HUES6 (cell line): ENCODE data around the gene TNFRSF14.

Experiments used
- H3K27ac ChIP-seq: 2 replicates; pipeline ENCODE4 v1.7.0; 2013; ENCODE audit warnings: low read depth, mild to moderate bottlenecking, low read length, inconsistent platforms
- H3K27me3 ChIP-seq: 2 replicates; pipeline ENCODE4 v1.6.1; 2013; ENCODE audit warnings: low read length; ENCODE audit not compliant: control insufficient read depth, insufficient read depth
- H3K36me3 ChIP-seq: 2 replicates; pipeline ENCODE4 v1.6.1; 2013; ENCODE audit warnings: low read length; ENCODE audit not compliant: control insufficient read depth, insufficient read depth
- H3K4me1 ChIP-seq: 2 replicates; pipeline ENCODE4 v1.6.1; 2013; ENCODE audit warnings: low read length; ENCODE audit not compliant: control insufficient read depth, insufficient read depth
- H3K4me3 ChIP-seq: 2 replicates; pipeline ENCODE4 v1.5.1; 2013; ENCODE audit warnings: low read depth, low read length
- H3K9ac ChIP-seq: one replicate; pipeline ENCODE4 v1.6.1; 2013; ENCODE audit warnings: mild to moderate bottlenecking, low read length
- H3K9me3 ChIP-seq: 2 replicates; pipeline ENCODE4 v1.6.1; 2013; ENCODE audit warnings: low read depth, low read length; ENCODE audit not compliant: control insufficient read depth, insufficient read depth

The TNFRSF14 gene

GRCh38 chr1:2556277-2556677, at the start of gene TNFRSF14:
TNFRSF14 (plus strand) TSS chr1:2556371; CDS start chr1:2556665, 294 bp downstream.
- Histone ChIP-seq H3K4me1 (peaks cover 10% of the 10 kb centered on the region), H3K9me3 (no peaks in the 10 kb centered on the region), H3K27ac (0 out of 2 replicates have a peak within 1 kb of the TSS, but pooled peaks have one; percentile 14), H3K27me3 (no peaks in the 10 kb centered on the region), H3K9ac (no peak within 1 kb of the TSS), H3K4me3 (no peak within 1 kb of the TSS), H3K36me3 (no peaks in the 10 kb centered on the region)

DNA sequence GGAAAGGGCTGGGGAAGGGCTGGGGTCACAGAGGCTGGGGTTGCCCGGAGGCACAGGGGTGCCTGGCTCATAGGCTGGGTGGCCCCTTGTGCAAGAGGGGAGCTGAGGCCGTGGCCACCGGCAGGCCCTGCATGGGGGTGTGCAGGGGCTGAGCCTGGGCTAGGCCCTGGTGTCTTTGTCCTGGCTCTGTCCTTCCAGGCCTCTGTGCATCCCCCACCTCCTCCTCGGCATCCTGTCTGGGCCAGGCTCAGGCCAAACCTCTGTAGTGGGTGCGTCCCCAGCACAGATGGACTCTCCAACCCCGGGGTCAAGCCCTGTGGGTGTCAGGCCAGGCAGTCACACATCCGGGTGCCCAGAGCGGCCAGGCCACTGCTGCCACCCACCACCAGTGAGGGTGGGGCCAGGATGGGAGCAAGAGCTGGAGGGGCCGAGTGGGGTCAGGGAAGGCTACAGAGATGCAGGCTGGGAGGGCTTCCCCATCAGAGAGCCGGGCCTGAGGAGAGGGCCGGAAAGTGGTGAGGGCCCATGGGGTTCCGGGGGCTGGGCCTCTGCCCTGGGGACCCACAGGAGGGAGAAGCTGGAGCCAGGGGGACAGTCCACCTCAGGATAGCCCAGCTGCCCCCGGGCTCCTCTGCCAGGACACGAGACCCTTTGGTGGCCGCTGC, 49.1 kb upstream of the TNFRSF14 start:
- Histone ChIP-seq H3K4me1 (no peaks in the 10 kb centered on the region), H3K27me3 (no peaks in the 10 kb centered on the region), H3K9me3 (no peaks in the 10 kb centered on the region), H3K4me3 (no peak overlapping the region), H3K9ac (no peak overlapping the region), H3K36me3 (peaks cover 42% of the 10 kb centered on the region), H3K27ac (no peak overlapping the region)

GRCh38 chr1:2507744-2508155, 48.4 kb upstream of the TNFRSF14 start:
- Histone ChIP-seq H3K27me3 (no peaks in the 10 kb centered on the region), H3K9me3 (no peaks in the 10 kb centered on the region), H3K36me3 (peaks cover 49% of the 10 kb centered on the region), H3K27ac (no peak overlapping the region), H3K4me1 (no peaks in the 10 kb centered on the region), H3K9ac (no peak overlapping the region), H3K4me3 (no peak overlapping the region)

DNA sequence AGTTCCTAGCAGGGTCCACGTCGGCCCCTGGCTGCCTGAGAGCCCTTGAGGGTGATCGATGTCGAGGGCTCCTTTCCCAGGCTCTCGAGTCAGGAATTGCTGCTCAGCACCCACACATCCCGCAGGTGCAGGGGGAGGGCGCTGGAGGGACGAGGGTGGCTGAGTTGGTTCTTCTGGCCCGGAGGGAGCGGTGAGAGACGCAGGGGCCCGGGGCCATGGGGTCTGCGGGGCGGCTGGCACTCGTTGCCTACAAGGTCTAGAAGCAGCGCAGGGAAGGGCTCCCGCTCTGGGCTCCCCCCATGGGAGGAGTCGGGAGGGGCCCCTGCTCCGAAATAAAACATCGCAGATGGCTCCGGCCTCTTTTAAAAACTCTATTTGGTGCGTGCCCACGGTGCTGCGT, 48.0 kb upstream of the TNFRSF14 start:
- Histone ChIP-seq H3K9me3 (no peaks in the 10 kb centered on the region), H3K36me3 (peaks cover 54% of the 10 kb centered on the region), H3K9ac (no peak overlapping the region), H3K4me1 (no peaks in the 10 kb centered on the region), H3K4me3 (no peak overlapping the region), H3K27ac (no peak overlapping the region), H3K27me3 (no peaks in the 10 kb centered on the region)

GRCh38 chr1:2508751-2509150, 47.4 kb upstream of the TNFRSF14 start:
- Histone ChIP-seq H3K9ac (no peak overlapping the region), H3K36me3 (peaks cover 59% of the 10 kb centered on the region), H3K4me1 (no peaks in the 10 kb centered on the region), H3K27ac (no peak overlapping the region), H3K27me3 (no peaks in the 10 kb centered on the region), H3K4me3 (no peak overlapping the region), H3K9me3 (no peaks in the 10 kb centered on the region)

DNA sequence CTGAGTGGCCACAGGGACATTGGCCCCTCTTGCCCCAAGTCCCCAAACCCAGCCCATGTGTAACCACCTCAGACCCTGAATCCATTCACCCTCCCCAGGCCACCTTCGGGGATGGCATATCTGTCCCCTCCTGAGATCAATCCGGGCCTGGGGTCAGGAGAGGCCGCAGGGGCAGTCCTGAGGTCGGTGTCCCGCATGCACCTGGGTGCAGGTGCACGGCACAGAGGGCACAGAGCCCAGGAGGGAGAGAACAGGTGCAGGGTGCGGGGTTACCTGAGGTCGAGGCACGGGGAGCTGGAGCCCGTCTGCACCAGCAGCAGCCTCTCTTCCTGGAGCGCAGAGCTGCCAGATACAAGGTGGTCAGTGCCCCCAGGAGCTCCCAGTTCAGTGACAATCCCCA, 46.6 kb upstream of the TNFRSF14 start:
- no peak overlapping the region for H3K4me3 ChIP-seq
- H3K9ac ChIP-seq, result no peak overlapping the region
- H3K9me3 ChIP-seq, result no peaks in the 10 kb centered on the region
- no peaks in the 10 kb centered on the region for H3K27me3 ChIP-seq
- H3K27ac ChIP-seq, result no peak overlapping the region
- H3K4me1 ChIP-seq, result no peaks in the 10 kb centered on the region
- peaks cover 66% of the 10 kb centered on the region for H3K36me3 ChIP-seq

DNA sequence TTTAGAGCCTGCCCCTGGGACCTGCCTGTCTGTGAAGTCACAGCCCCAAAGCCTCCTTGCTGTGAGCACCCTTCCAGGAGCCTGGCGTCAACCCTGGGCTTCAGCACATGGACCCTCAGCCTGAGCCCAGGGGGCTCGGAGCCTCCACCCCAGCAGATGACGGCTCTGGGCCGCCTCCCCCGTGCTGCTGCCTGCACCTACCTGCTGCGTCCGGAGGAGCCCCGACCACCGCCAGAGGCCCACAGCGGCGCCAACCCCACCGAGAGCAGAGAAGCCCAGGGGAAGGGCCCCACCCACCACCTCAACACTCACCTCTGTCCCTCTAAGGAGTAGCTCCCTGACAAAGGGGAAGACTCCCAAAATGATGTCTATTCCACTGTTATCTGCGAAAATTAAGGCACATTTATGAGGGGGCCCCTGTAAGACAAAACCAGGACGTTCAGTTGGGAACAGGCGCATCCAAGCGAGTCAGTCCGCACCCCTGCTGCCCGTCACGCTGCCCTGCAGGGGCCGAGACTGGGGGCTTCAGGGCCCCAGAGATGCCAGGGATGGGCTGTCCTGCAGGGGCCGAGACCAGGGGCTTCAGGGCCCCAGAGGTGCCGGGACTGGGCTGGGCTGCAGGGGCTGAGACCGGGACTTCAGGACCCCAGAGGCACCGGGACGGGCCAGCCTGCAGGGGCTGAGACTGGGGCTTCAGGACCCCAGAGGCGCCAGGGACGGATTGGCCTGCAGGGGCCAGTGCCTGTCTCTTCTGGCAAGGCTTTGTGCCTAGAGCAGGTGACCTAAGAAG, 45.6 kb upstream of the TNFRSF14 start:
- Histone ChIP-seq H3K4me3 (no peak overlapping the region), H3K27me3 (no peaks in the 10 kb centered on the region), H3K9me3 (no peaks in the 10 kb centered on the region), H3K27ac (no peak overlapping the region), H3K4me1 (no peaks in the 10 kb centered on the region), H3K9ac (no peak overlapping the region), H3K36me3 (peaks cover 76% of the 10 kb centered on the region)

DNA sequence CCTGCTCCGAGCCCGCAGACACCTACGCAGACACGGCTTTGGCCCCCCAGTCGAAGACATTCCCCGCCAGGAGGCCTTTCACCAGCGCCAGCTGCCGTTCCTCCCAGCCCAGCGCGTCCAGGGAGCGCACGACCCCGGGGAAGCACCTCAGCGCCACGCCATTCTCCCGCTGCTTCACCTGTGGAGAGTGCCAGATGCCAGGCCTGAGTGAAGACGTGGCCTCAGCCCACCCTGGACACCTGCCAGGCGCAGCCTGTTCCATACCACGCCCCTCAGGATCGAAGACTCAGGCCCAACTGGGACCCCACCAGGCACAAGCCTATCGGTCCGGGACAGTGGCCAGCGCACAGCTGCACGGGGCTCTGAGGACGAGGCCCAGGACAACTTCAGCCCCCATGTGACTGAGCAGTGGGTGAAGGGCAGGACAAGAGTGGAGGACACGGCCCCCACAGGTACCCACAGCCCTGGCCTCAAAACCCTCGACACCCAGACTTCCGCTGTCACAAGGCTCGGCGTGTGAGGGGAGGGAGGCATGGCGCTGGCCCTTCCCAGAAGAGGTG, 43.2 kb upstream of the TNFRSF14 start:
- Histone ChIP-seq H3K4me1 (no peaks in the 10 kb centered on the region), H3K9ac (no peak overlapping the region), H3K27me3 (no peaks in the 10 kb centered on the region), H3K36me3 (peaks cover 96% of the 10 kb centered on the region), H3K4me3 (no peak overlapping the region), H3K27ac (no peak overlapping the region), H3K9me3 (no peaks in the 10 kb centered on the region)

DNA sequence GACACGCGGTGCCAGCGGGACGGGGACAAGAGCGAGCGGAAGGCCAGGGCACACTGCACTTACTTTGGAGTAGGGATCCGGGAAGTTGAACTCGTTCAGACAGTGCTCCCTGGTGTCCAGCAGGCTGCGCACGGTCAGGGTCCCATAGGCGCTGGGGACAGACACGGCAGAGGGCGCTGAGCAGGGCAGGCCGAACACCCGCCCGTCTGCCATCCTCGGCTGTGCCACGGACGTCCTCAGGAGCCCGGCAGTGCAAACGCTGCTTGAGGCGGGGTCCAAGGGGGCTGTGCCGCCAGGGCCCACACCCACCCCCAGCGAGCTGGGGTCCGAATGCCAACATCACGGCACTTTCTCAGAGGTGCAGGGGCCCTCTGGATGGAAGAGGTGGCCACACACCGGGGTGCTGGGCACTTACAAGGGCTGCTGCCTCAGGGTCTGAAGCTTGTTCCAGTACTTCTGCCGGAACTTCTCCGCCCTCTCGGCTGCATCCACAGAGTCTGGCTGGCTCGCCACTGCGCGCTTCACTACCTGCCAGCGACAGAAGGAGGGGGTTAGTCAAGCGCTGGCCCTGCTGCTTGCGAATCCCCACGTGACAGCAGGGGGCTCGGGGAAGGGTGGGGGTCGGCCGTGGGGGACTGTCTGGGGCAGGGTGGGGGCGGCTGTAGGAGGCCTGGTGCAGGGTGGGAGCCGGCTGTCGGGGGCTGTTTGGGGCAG, 42.1 kb upstream of the TNFRSF14 start:
- H3K9me3 ChIP-seq, result no peaks in the 10 kb centered on the region
- H3K27me3 ChIP-seq, result no peaks in the 10 kb centered on the region
- no peak overlapping the region for H3K4me3 ChIP-seq
- H3K4me1 ChIP-seq, result no peaks in the 10 kb centered on the region
- no peak overlapping the region for H3K9ac ChIP-seq
- H3K27ac ChIP-seq, result no peak overlapping the region
- H3K36me3 ChIP-seq, result peaks cover 98% of the 10 kb centered on the region

- no peak overlapping the region for H3K4me3 ChIP-seq
- H3K4me1 ChIP-seq, result no peaks in the 10 kb centered on the region
- no peaks in the 10 kb centered on the region for H3K9me3 ChIP-seq
- no peak overlapping the region for H3K27ac ChIP-seq
- no peak overlapping the region for H3K9ac ChIP-seq
- H3K36me3 ChIP-seq, result peaks cover 98% of the 10 kb centered on the region
- H3K27me3 ChIP-seq, result no peaks in the 10 kb centered on the region
These were observed 41.1 kb upstream of the TNFRSF14 start for GRCh38 chr1:2514863-2515762.
